ENCODE results near the gene VTCN1. TPM values are rescaled to one million over a fixed set of nuclear protein-coding genes. Genes with fewer than 3 reads are reported as not detected.

The VTCN1 gene
- total and polyA plus RNA-seq, 2 of the 13 experiments (the other 11 are each of a cell fraction or from before 2014, with no cell fraction given), result not detected

GRCh38 chr1:117121589-117122329, 89.0 kb downstream of the VTCN1 start, which contains the start of gene TRIM45 (continued):
- TF ChIP-seq PAWR (CRISPR knock-in tag; IDR thresholded peaks at IDR 0.05; ENCODE audit: borderline replicate concordance), result no peak
- no peak for TF ChIP-seq ZNF30 (CRISPR knock-in tag; IDR thresholded peaks at IDR 0.05)
- TF ChIP-seq RARG (CRISPR knock-in tag; IDR thresholded peaks at IDR 0.05; ENCODE audit: low read depth), result no peak
- no peak for TF ChIP-seq ZBTB3 (CRISPR knock-in tag; IDR thresholded peaks at IDR 0.05; ENCODE audit: borderline replicate concordance, low read depth)
- no peak; the same call in 1 of the 2 replicates for TF ChIP-seq TEF (CRISPR knock-in tag; IDR thresholded peaks at IDR 0.05)
- no peak for TF ChIP-seq ATF7 (IDR thresholded peaks at IDR 0.05)
- TF ChIP-seq ATF7 (CRISPR knock-in tag; IDR thresholded peaks at IDR 0.05), result no peak
- 0 out of 2 replicates have a peak, but pooled peaks have one; percentile 45 for TF ChIP-seq CC2D1A (CRISPR knock-in tag; IDR thresholded peaks at IDR 0.05)
- TF ChIP-seq E2F1 (CRISPR knock-in tag; IDR thresholded peaks at IDR 0.05), result no peak
- no peak for TF ChIP-seq ZNF557 (CRISPR knock-in tag; IDR thresholded peaks at IDR 0.05)
- no peak for TF ChIP-seq NR2C2 (CRISPR knock-in tag; IDR thresholded peaks at IDR 0.05; ENCODE audit: borderline replicate concordance)
- no peak for TF ChIP-seq ZNF329 (CRISPR knock-in tag; IDR thresholded peaks at IDR 0.05; ENCODE audit: low read depth)
- TF ChIP-seq ZNF550 (CRISPR knock-in tag; IDR thresholded peaks at IDR 0.05; ENCODE audit: borderline replicate concordance), result no peak
- 0 out of 2 replicates have a peak, but pooled peaks have one; percentile 25 for TF ChIP-seq MTERF4 (CRISPR knock-in tag; IDR thresholded peaks at IDR 0.05)
- no peak for TF ChIP-seq ZNF441 (CRISPR knock-in tag; IDR thresholded peaks at IDR 0.05; ENCODE audit: borderline replicate concordance)
- TF ChIP-seq CHD4 (IDR thresholded peaks at IDR 0.05; ENCODE audit: borderline replicate concordance, low read length), result no peak
- no peak for TF ChIP-seq ZBTB1 (CRISPR knock-in tag; IDR thresholded peaks at IDR 0.05; ENCODE audit: borderline replicate concordance)
- no peak for TF ChIP-seq ZSCAN22 (CRISPR knock-in tag; IDR thresholded peaks at IDR 0.05)
- TF ChIP-seq TEAD2 (CRISPR knock-in tag; IDR thresholded peaks at IDR 0.05), result no peak
- TF ChIP-seq THAP11 (CRISPR knock-in tag; IDR thresholded peaks at IDR 0.05), result peak; percentile 21; the same call in 1 of the 2 replicates
- TF ChIP-seq ZNF879 (CRISPR knock-in tag; IDR thresholded peaks at IDR 0.05), result peak; percentile 94; the same call in 1 of the 2 replicates
- TF ChIP-seq CENPBD1 (CRISPR knock-in tag; IDR thresholded peaks at IDR 0.05; ENCODE audit: borderline replicate concordance, low read depth), result no peak
- no peak for TF ChIP-seq ZNF768 (CRISPR knock-in tag; IDR thresholded peaks at IDR 0.05)
- no peak for TF ChIP-seq KMT2B (CRISPR knock-in tag; IDR thresholded peaks at IDR 0.05)
- no peak for TF ChIP-seq ONECUT2 (CRISPR knock-in tag; IDR thresholded peaks at IDR 0.05)
- no peak for TF ChIP-seq RAD51 (IDR thresholded peaks at IDR 0.05; ENCODE audit: borderline replicate concordance)
- peak; percentile 36; the same call in 1 of the 2 replicates for TF ChIP-seq DMAP1 (CRISPR knock-in tag; IDR thresholded peaks at IDR 0.05)
- TF ChIP-seq YEATS2 (CRISPR knock-in tag; IDR thresholded peaks at IDR 0.05; ENCODE audit: borderline replicate concordance), result no peak
- peak; percentile 78; the same call in 1 of the 2 replicates for TF ChIP-seq ZNF777 (CRISPR knock-in tag; IDR thresholded peaks at IDR 0.05)
- TF ChIP-seq MAFG (CRISPR knock-in tag; IDR thresholded peaks at IDR 0.05), result no peak

All from HepG2 (cell line).